ENCODE measurements around the gene SPRN.
"Not testable (repeated sequence)": the region's sequence is repeated elsewhere in the genome, so short reads cannot be mapped to it uniquely, and the experiment has no call there.

SPRN gene

DNA sequence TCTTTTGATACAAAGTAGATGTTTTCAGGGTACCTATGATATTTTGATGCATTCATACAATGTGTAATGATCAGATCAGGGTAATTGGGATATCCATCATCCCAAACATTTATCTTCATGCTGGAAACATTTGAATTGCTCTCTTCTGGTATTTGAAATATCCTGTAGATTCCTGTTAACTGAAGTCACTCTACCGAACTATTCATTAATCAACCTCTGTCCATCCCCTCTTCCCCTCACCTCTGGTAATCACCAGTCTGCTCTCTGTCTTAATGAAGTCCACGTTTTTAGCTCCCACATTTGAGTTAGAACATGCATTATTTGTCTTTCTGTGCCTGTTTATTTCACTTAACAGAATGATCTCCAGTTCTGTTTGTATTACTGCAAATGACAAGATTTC is 19.2 kb downstream of the SPRN start:
- no peak for FAIRE-seq

GRCh38 chr10:133403784-133404183 is 20.6 kb downstream of the SPRN start:
- FAIRE-seq, result no peak

DNA sequence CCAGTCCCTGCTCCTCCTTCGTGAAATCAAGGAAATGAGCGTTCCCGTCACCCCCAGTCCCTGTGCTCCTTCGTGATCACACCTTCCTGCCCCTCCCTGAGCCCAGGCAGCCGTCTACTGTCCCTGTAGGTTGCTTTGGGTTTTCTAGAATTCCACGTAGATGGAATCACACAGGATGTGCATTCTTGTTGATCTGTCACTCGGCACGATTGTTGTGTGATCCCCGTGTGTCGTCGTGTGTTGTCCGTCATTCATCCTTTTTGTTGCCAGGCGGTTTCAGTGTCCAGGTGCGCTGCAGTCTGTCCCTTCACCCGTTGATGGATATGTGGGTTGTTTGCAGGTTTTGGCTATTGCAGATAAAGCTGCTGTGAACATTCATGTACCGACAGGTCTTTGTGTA is 21.1 kb downstream of the SPRN start:
- no peak for FAIRE-seq

DNA sequence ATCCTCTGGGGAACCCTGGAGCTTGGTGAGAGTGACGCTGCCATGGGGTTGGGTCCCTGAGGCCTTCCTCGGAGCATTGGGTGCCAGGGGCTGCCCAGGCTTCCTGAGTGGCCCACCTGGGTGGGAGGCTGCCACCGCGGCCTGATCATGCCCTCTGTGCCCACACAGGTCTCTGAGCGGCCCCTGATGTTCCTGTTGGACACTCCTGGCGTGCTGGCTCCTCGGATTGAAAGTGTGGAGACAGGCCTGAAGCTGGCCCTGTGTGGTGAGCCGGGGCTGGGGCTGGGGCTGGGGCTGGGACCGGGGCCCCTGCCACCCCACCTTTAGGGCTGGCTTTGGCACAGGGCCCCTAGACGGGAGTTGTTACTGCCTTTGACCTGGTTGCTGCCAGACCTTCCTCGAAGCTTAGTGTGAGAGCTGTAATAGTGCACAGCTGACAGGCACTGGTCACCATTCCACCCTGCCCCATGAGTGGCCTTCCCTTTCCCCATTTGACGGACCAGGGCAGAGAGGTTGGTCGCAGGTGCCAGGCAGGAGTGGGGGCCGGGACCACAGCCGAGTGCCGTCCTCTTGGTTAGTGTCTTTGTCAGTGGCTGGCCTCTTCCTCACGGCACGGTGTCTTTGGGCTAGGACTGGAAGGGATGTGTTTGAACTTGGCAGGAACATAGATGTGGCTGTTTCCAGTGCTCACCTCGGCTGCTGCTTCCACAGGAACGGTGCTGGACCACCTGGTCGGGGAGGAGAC is 22.3 kb downstream of the SPRN start:
- FAIRE-seq, result no peak

- FAIRE-seq, result no peak
Observed at GRCh38 chr10:133401500-133401899, 22.9 kb downstream of the SPRN start.

GRCh38 chr10:133400624-133401424 is 23.6 kb downstream of the SPRN start:
- FAIRE-seq, result no peak

DNA sequence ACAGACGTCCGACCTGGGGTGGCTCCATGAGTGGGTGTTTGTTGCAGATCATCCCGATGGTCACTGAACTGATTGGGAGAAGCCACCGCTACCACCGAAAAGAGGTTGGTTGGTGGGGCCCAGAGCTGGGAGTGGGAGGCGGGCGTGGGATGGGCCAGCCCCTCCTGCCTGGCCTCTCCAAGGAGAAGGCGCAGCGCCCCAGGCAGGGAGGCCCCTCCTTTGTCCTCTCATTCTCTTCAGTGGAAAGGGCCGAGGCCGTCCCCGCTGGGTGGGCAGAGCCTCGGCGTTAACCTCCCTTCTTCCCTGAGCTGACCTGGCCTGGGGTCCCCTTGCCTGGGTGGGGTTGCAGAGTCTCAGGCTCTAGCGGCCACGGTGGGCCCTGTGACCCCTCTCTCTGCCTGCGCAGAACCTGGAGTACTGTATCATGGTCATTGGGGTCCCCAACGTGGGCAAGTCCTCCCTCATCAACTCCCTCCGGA is 25.3 kb downstream of the SPRN start:
- FAIRE-seq, result no peak

- FAIRE-seq, result no peak
Observed at GRCh38 chr10:133397938-133398337, 26.5 kb downstream of the SPRN start.

GRCh38 chr10:133396035-133396624 is 28.3 kb downstream of the SPRN start:
- no peak for FAIRE-seq

GRCh38 chr10:133394801-133395221 is 29.6 kb downstream of the SPRN start:
- no peak for FAIRE-seq

DNA sequence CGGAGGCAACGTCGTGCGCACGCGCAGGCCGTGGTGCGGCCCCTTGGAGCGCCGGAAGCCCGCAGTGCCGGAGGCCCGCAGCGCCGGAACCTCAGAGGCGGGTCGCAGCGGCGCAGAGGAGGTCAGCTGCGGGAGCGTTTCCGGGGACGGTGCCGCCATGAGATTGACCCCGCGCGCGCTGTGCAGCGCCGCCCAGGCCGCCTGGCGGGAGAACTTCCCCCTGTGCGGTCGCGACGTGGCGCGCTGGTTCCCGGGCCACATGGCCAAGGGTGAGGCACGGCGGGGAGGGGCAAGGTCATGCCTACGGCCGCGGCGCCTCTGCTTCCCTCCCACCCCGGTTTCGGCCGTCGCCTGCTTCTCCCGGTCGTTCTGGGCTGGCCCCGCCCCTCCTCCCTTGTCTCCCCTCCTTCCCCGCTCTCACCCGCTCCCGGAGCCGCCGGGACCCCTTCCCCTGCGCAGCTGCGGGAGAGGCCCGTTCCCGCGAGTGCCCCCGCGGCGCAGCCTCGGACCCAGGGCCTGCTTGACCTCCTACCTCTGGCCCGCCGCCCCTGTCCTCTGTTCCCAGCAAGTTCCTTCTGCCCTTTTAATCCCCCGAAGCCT is 30.3 kb downstream of the SPRN start, which contains the start of gene MTG1:
Gene MTG1, plus strand, starts transcription at position 94 of the 600 bp plus-strand sequence. Its CDS starts 64 bp downstream, at position 158.
- FAIRE-seq, result no peak

- FAIRE-seq, result no peak
Observed at GRCh38 chr10:133393401-133394063, 30.9 kb downstream of the SPRN start.

DNA sequence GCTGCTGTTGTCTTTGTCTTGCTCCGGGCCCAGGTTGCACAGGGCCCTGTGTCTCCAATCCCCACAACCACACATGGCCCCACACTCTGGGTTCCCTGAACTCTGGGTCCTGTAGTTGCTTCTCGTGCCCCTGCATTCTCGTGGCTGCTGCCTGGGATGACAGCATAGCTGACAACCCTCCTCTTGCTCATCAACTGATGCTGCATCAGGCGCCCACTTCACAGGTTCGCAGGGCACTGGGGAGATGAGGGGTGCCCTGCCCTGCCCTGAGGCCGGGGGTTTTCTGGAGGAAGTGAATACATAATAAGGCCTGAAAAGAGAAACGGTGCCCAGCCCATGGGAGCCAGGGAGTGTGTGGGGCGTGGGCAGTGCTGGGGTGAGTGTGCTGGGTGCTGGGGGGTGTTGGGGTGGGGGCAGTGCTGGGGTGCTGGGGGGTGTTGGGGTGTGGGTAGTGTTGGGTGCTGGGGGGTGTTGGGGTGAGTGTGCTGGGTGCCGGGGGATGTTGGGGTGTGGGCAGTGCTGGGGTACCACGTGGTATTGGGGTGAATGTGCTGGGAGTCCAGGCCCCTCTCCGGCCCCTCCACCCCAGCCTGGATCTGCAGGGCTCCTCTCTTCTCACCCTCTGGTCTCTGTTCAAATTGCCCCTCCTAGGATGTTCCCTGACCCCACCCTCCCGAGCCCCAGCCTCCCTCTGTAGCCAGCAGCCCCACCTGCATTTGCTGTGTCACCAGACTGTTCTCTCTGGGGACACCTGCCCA is 32.5 kb downstream of the SPRN start:
- FAIRE-seq, result no peak

- no peak for FAIRE-seq
Observed at GRCh38 chr10:133391249-133391635, 33.2 kb downstream of the SPRN start.

- FAIRE-seq, result no peak
Observed at GRCh38 chr10:133390597-133391248, 33.7 kb downstream of the SPRN start.

DNA sequence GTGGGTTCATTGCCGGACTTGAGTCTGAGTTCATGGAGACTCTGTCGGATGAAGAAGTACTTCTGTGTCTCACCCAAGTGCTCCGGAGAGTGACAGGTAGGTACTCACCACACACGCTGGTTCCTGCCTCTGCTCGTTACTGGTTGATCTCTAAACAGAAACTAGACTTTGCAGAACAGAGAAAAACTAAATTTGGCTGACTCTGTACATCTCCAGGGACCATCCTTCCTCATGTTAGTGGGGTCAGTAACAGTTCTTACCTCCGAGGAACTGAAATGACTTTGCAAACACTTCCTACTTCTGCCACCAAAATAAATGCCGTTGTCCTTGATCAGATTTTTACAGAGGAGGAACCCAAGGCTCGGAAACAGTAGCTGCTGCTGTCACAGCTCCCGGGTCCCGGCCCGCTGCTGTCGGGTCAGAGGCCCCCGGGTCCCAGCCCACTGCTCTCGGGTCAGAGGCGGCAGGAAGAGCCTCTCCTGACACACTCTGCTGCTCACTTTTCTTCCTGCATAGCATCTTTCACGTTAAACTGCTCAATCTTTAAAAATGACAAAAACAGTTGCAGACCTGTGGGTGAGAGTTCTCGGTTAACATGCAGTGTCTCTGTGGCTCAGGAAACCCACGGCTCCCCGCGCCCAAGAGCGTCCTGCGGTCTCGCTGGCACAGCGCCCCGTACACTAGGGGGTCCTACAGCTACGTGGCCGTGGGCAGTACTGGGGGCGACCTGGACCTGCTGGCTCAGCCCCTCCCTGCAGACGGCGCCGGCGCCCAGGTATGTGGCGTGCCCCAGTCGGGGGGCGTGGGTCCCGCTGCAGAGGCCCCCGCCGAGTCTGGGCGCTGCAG is 35.2 kb downstream of the SPRN start:
- FAIRE-seq, result no peak

DNA sequence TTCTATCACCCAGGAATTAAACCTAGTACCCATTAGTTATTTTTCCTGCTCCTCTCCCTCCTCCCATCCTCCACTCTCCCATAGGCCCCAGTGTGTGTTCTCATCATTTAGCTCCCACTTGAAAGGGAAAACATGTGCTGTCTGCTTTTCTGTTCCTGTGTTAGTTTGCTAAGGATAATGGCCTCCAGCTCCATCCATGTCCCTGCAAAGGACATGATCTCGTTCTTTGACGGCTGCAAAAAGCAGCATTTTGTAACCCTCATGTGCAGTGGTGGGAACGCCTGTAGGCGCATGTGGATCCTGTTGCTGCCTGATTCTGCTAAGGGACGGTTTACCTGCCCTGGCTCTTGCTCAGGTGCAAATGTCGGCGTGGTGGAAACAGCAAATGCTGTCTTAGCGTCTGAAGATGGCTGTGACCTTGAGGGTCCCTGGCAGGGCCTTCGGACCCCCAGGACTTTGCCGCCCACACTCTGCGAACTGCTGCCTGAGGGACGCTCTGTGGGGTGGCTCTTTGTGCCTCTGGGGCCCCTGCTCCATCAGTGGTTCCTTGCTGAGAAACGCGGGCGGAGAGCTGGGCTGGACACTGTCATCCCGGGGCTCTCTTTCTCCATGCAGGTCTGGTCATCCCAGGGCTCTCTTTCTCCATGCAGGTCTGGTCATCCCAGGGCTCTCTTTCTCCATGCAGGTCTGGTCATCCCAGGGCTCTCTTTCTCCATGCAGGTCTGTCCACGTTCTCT is 36.0 kb downstream of the SPRN start:
- FAIRE-seq, result no peak

DNA sequence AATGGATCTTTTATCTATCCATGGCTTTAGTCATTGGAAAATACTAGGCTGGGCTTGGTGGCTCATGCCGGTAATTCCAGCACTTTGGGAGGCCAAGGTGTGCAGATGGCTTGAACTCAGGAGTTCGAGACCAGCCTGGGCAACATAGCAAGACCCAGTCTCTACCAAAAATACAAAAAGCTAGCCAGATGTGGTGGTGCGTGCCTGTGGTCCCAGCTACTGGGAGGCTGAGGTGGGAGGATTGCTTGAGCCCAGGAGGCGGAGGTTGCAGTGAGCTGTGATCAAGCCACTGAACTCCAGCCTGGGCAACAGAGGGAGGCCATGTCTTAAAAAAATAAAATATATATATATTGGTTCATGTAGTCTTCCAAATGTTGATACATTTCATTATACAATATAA is 37.5 kb downstream of the SPRN start:
- FAIRE-seq, result not testable (repeated sequence)

DNA sequence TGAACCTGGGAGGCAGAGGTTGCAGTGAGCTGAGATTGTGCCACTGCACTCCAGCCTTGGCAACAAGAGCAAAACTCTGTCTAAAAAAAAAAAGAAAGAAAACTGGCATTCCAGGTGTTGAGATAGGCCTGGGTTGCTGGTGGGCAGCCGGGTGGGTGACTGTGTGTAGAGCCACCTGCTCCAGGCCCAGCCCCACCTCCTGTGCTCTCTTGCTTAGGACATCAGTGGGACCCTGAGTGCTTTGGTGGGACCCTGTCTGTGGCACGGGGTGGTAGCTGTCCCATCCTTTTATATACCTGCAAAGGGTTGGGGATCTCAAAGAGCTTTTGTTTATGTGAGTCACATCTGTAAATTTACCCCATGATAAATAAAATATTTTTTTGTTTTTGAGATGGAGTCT is 39.2 kb downstream of the SPRN start:
- FAIRE-seq, result no peak

- no peak for FAIRE-seq
Observed at GRCh38 chr10:133384071-133384470, 40.4 kb downstream of the SPRN start.

Data from endometrium (tissue), 2 donors.